Muscle layer of colon (tissue), 2 donors: ENCODE results near the gene CDKN3.
"Not testable (repeated sequence)": the region's sequence is repeated elsewhere in the genome, so short reads cannot be mapped to it uniquely, and the experiment has no call there.

ENCODE experiments used
- H3K27ac ChIP-seq: one replicate; pipeline ENCODE4 v1.7.0; 2013; ENCODE audit warnings: low read depth, mild to moderate bottlenecking, low read length, moderate library complexity
- H3K27me3 ChIP-seq, 2 donors: one replicate each; pipeline ENCODE4 v1.7.0; 2013; ENCODE audit warnings: low read length in 2 of 2, mild to moderate bottlenecking in 2 of 2; ENCODE audit not compliant: insufficient read depth in 2 of 2, control insufficient read depth in 1 of 2
- H3K36me3 ChIP-seq: one replicate; pipeline ENCODE4 v1.7.0; 2013; ENCODE audit warnings: mild to moderate bottlenecking, low read length; ENCODE audit not compliant: insufficient read depth
- H3K4me1 ChIP-seq: one replicate; pipeline ENCODE4 v1.7.0; 2013; ENCODE audit warnings: mild to moderate bottlenecking, low read length; ENCODE audit not compliant: insufficient read depth
- H3K4me3 ChIP-seq, 2 donors: one replicate each; pipeline ENCODE4 v1.7.0; 2013; ENCODE audit warnings: low read length in 2 of 2, low read depth in 1 of 2, mild to moderate bottlenecking in 1 of 2, moderate library complexity in 1 of 2
- H3K9ac ChIP-seq: one replicate; pipeline ENCODE4 v1.7.0; 2013; ENCODE audit warnings: low read length
- H3K9me3 ChIP-seq: one replicate; pipeline ENCODE4 v1.7.0; 2013; ENCODE audit warnings: mild to moderate bottlenecking, low read length
- donor health status: abdominal sarcoma.
- donor health status: Adenocarcinoma of cecum.

CDKN3 gene

GRCh38 chr14:54447231-54447692 is 50.5 kb downstream of the CDKN3 start:
- Histone ChIP-seq H3K36me3 (no peaks in the 10 kb centered on the region), H3K9me3 (no peaks in the 10 kb centered on the region), H3K4me3 (no peak overlapping the region), H3K4me1 (peaks cover 16% of the 10 kb centered on the region), H3K27ac (no peak overlapping the region), H3K27me3 (no peaks in the 10 kb centered on the region), H3K9ac (no peak overlapping the region)

DNA sequence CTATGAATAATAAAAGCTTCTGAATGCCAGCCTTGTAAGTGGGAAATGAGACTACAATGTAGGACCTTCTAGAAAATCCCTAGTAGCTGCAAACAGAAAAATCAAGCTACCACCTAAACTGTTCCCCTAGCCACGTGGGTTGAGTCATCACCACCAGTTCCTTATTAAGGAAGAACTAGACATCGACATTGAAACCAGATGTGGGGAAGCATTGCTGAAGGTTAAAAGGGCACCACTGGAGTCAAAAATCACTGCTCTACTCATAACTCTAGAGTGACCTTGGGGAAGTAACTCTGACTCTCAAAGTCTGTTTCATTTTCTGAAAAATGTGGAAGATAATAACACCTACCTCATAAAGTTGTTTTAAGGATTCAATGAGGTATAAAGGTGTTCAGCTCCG is 53.7 kb downstream of the CDKN3 start:
- H3K4me1 ChIP-seq: peaks cover 13% of the 10 kb centered on the region
- H3K4me3 ChIP-seq: no peak overlapping the region
- no peaks in the 10 kb centered on the region for H3K27me3 ChIP-seq
- no peak overlapping the region for H3K27ac ChIP-seq
- no peak overlapping the region for H3K9ac ChIP-seq
- H3K9me3 ChIP-seq: no peaks in the 10 kb centered on the region
- H3K36me3 ChIP-seq: no peaks in the 10 kb centered on the region

DNA sequence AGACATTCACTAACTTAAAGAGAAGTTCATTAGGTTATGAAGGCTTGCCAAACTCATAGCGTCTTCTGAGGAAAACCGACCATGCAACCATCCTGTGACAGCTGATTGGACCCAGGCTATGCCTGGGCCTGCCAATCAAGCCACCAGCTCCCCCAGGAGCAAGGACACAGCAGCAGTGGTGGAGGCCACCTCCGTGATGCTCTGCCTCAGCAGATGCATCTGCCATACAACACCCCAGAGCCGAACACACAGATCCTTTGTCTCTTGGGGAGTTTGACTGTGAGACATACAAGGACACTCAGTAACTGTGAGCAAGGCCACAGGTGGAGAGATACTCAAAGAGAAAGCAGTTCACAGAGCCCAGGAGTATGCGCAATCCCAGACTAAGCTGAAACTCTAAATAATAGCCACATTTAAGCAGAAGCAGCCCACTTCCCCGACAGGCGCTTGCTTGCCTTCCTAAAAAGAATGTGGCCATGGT is 54.4 kb downstream of the CDKN3 start:
- Histone ChIP-seq H3K27me3 (no peaks in the 10 kb centered on the region), H3K9me3 (no peaks in the 10 kb centered on the region), H3K4me1 (peaks cover 7% of the 10 kb centered on the region), H3K4me3 (no peak overlapping the region), H3K36me3 (no peaks in the 10 kb centered on the region), H3K27ac (no peak overlapping the region), H3K9ac (no peak overlapping the region)

- Histone ChIP-seq H3K9me3 (no peaks in the 10 kb centered on the region), H3K27ac (no peak overlapping the region), H3K36me3 (no peaks in the 10 kb centered on the region), H3K4me3 (no peak overlapping the region), H3K9ac (no peak overlapping the region), H3K27me3 (no peaks in the 10 kb centered on the region), H3K4me1 (no peaks in the 10 kb centered on the region)
Observed at GRCh38 chr14:54451961-54452360, 55.2 kb downstream of the CDKN3 start.

GRCh38 chr14:54453252-54453651 is 56.4 kb downstream of the CDKN3 start:
- H3K9ac ChIP-seq: no peak overlapping the region

GRCh38 chr14:54453990-54454389 is 57.2 kb downstream of the CDKN3 start:
- H3K9me3 ChIP-seq, H3K4me3 ChIP-seq, H3K9ac ChIP-seq, H3K27ac ChIP-seq, H3K27me3 ChIP-seq, H3K36me3 ChIP-seq, H3K4me1 ChIP-seq: not testable (repeated sequence)

More at GRCh38 chr14:54453252-54453651, 56.4 kb downstream of the CDKN3 start:
- no peak overlapping the region for H3K4me3 ChIP-seq
- H3K27ac ChIP-seq: no peak overlapping the region
- H3K4me1 ChIP-seq: no peaks in the 10 kb centered on the region
- no peaks in the 10 kb centered on the region for H3K36me3 ChIP-seq
- no peaks in the 10 kb centered on the region for H3K9me3 ChIP-seq
- no peaks in the 10 kb centered on the region for H3K27me3 ChIP-seq

GRCh38 chr14:54455363-54455762 is 58.6 kb downstream of the CDKN3 start:
- H3K27ac ChIP-seq: no peak overlapping the region
- H3K4me3 ChIP-seq: no peak overlapping the region
- H3K9ac ChIP-seq: no peak overlapping the region
- no peaks in the 10 kb centered on the region for H3K36me3 ChIP-seq
- no peaks in the 10 kb centered on the region for H3K9me3 ChIP-seq
- H3K4me1 ChIP-seq: no peaks in the 10 kb centered on the region
- H3K27me3 ChIP-seq: no peaks in the 10 kb centered on the region

DNA sequence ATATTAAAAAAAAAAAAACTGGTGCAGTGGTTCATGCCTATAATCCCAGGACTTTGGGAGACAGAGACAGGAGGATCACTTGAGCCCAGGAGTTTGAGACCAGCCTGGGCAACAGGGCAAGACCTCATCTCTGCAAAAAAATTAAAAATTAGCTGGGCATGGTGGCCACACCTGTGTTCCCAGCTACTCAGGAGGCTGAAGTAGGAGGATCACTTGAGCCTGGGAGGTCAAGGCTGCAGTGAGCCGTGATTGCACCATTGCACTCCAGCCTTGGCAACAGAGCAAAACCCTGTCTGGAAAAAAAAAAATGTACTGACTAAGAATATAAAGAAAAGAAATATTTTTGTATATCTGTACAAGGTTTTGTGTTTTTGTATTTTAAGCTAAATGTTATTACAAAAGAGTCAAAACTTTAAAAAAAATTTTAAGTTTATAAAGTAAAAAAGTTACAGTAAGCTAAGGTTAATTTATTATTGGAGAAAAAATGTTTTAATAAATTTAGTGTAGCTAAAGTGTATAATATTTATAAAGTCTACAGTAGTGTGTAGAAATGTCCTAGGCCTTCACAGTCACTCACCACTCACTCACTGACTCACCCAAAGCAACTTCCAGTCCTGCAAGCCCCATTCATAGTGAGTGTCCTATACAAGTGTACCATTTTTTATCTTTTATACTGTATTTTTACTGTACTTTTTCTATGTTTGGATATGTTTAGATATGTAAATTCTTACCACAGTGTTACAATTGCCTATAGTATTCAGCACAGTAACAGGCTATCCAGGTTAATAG is 60.2 kb downstream of the CDKN3 start:
- H3K27me3 ChIP-seq, H3K4me1 ChIP-seq, H3K4me3 ChIP-seq, H3K36me3 ChIP-seq, H3K27ac ChIP-seq, H3K9me3 ChIP-seq, H3K9ac ChIP-seq: not testable (repeated sequence)

DNA sequence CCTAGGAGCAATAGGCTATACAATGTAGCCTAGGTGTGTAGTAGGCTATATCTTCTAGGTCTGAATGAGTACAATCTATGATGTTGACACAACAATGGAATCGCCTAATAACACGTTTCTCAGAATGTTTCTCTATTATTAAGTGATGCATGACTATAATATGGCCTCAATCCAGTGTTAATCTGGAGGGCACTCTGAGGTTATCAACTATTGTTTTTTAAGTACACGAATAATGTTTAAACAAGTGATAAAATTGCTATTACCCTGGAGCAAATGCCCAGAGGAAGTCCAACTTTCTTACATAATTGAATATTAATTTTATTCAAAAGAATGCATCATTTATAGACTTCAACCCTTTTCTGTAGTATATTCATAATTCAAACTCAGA is 60.8 kb downstream of the CDKN3 start:
- H3K27ac ChIP-seq: no peak overlapping the region
- no peaks in the 10 kb centered on the region for H3K4me1 ChIP-seq
- H3K4me3 ChIP-seq: no peak overlapping the region
- H3K9ac ChIP-seq: no peak overlapping the region
- no peaks in the 10 kb centered on the region for H3K9me3 ChIP-seq
- H3K27me3 ChIP-seq: no peaks in the 10 kb centered on the region
- H3K36me3 ChIP-seq: no peaks in the 10 kb centered on the region

GRCh38 chr14:54458536-54458935 is 61.7 kb downstream of the CDKN3 start:
- not testable (repeated sequence) for H3K4me1 ChIP-seq, H3K4me3 ChIP-seq, H3K36me3 ChIP-seq, H3K9ac ChIP-seq, H3K27ac ChIP-seq, H3K27me3 ChIP-seq, H3K9me3 ChIP-seq

- H3K9me3 ChIP-seq: no peaks in the 10 kb centered on the region
- no peaks in the 10 kb centered on the region for H3K4me1 ChIP-seq
- H3K36me3 ChIP-seq: no peaks in the 10 kb centered on the region
- H3K9ac ChIP-seq: no peak overlapping the region
- no peak overlapping the region for H3K4me3 ChIP-seq
- H3K27ac ChIP-seq: no peak overlapping the region
- H3K27me3 ChIP-seq: no peaks in the 10 kb centered on the region
Observed at GRCh38 chr14:54459106-54459505, 62.3 kb downstream of the CDKN3 start.

GRCh38 chr14:54462048-54462447 is 65.2 kb downstream of the CDKN3 start:
- no peaks in the 10 kb centered on the region for H3K9me3 ChIP-seq
- no peak overlapping the region for H3K27ac ChIP-seq
- H3K36me3 ChIP-seq: no peaks in the 10 kb centered on the region
- no peak overlapping the region for H3K4me3 ChIP-seq
- H3K27me3 ChIP-seq: no peaks in the 10 kb centered on the region
- H3K9ac ChIP-seq: no peak overlapping the region
- no peaks in the 10 kb centered on the region for H3K4me1 ChIP-seq
